ENCODE measurements around the gene ASB10. TPM values are rescaled to one million over a fixed set of nuclear protein-coding genes. Genes with fewer than 3 reads are reported as not detected.

The ASB10 gene
- total and polyA plus RNA-seq, 9 donors = 1.3 to 5.7 (median 3.1) TPM

- DNase-seq = no peak
- H3K36me3 ChIP-seq (ENCODE audit: control insufficient read depth, insufficient read depth, low read length) = no peaks in the 10 kb centered on the region
- no peaks in the 10 kb centered on the region for H3K9me3 ChIP-seq (replicated peaks; ENCODE audit: control insufficient read depth, low read depth, low read length)
- no peak overlapping the region for H3K27ac ChIP-seq (ENCODE audit: low read length)
- peaks cover 22% of the 10 kb centered on the region for H3K4me1 ChIP-seq (ENCODE audit: control insufficient read depth, insufficient read depth, low read length)
- H3K4me3 ChIP-seq (ENCODE audit: low read length) = no peak overlapping the region
- no CpG with 5 or more reads among the region's 4 CpGs for WGBS (ENCODE audit: insufficient coverage)
- H3K27me3 ChIP-seq (ENCODE audit: control insufficient read depth, insufficient read depth, low read length) = peaks cover 2% of the 10 kb centered on the region
Observed at GRCh38 chr7:151189038-151189437, 2.0 kb upstream of the ASB10 start.

GRCh38 chr7:151188252-151188542, 1.1 kb upstream of the ASB10 start:
- Histone ChIP-seq H3K9me3 (replicated peaks; ENCODE audit: control insufficient read depth, low read depth, low read length) (no peaks in the 10 kb centered on the region), H3K4me3 (ENCODE audit: low read length) (no peak overlapping the region), H3K36me3 (ENCODE audit: control insufficient read depth, insufficient read depth, low read length) (no peaks in the 10 kb centered on the region), H3K4me1 (ENCODE audit: control insufficient read depth, insufficient read depth, low read length) (peaks cover 22% of the 10 kb centered on the region), H3K27ac (ENCODE audit: low read length) (no peak overlapping the region), H3K27me3 (ENCODE audit: control insufficient read depth, insufficient read depth, low read length) (peaks cover 2% of the 10 kb centered on the region)
- WGBS (ENCODE audit: insufficient coverage) = 14% methylated on average over 2 of the region's 5 CpGs
- no peak for DNase-seq

GRCh38 chr7:151187409-151188251, 580 bp upstream of the ASB10 start:
- Histone ChIP-seq H3K4me3 (ENCODE audit: low read length) (no peak overlapping the region), H3K27me3 (ENCODE audit: control insufficient read depth, insufficient read depth, low read length) (peaks cover 2% of the 10 kb centered on the region), H3K36me3 (ENCODE audit: control insufficient read depth, insufficient read depth, low read length) (no peaks in the 10 kb centered on the region), H3K4me1 (ENCODE audit: control insufficient read depth, insufficient read depth, low read length) (peaks cover 22% of the 10 kb centered on the region), H3K27ac (ENCODE audit: low read length) (peak overlapping the region; percentile 47), H3K9me3 (replicated peaks; ENCODE audit: control insufficient read depth, low read depth, low read length) (no peaks in the 10 kb centered on the region)
- WGBS (ENCODE audit: insufficient coverage) = 62% methylated on average over 18 of the region's 22 CpGs
- DNase-seq = peak; percentile 38

- no peaks in the 10 kb centered on the region for H3K36me3 ChIP-seq (ENCODE audit: control insufficient read depth, insufficient read depth, low read length)
- H3K9me3 ChIP-seq (replicated peaks; ENCODE audit: control insufficient read depth, low read depth, low read length) = no peaks in the 10 kb centered on the region
- H3K27me3 ChIP-seq (ENCODE audit: control insufficient read depth, insufficient read depth, low read length) = peaks cover 2% of the 10 kb centered on the region
- H3K4me1 ChIP-seq (ENCODE audit: control insufficient read depth, insufficient read depth, low read length) = peaks cover 24% of the 10 kb centered on the region
- DNase-seq = no peak
- no peak overlapping the region for H3K27ac ChIP-seq (ENCODE audit: low read length)
- H3K4me3 ChIP-seq (ENCODE audit: low read length) = no peak overlapping the region
- WGBS (ENCODE audit: insufficient coverage) = 49% methylated on average over 13 of the region's 16 CpGs
Observed at GRCh38 chr7:151185762-151186639, 1.0 kb downstream of the ASB10 start.

- Histone ChIP-seq H3K27me3 (ENCODE audit: control insufficient read depth, insufficient read depth, low read length) (peaks cover 4% of the 10 kb centered on the region), H3K9me3 (replicated peaks; ENCODE audit: control insufficient read depth, low read depth, low read length) (no peaks in the 10 kb centered on the region), H3K4me3 (ENCODE audit: low read length) (no peak overlapping the region), H3K27ac (ENCODE audit: low read length) (no peak overlapping the region), H3K4me1 (ENCODE audit: control insufficient read depth, insufficient read depth, low read length) (peaks cover 11% of the 10 kb centered on the region), H3K36me3 (ENCODE audit: control insufficient read depth, insufficient read depth, low read length) (no peaks in the 10 kb centered on the region)
- DNase-seq = peak; percentile 61
- 53% methylated on average over 17 of the region's 22 CpGs for WGBS (ENCODE audit: insufficient coverage)
Observed at GRCh38 chr7:151181011-151181431, 6.0 kb downstream of the ASB10 start.

GRCh38 chr7:151179946-151180345, 7.1 kb downstream of the ASB10 start:
- WGBS (ENCODE audit: insufficient coverage) = 67% methylated on average over 1 of the region's 4 CpGs
- no peak overlapping the region for H3K4me3 ChIP-seq (ENCODE audit: low read length)
- peaks cover 12% of the 10 kb centered on the region for H3K27me3 ChIP-seq (ENCODE audit: control insufficient read depth, insufficient read depth, low read length)
- H3K36me3 ChIP-seq (ENCODE audit: control insufficient read depth, insufficient read depth, low read length) = no peaks in the 10 kb centered on the region
- H3K27ac ChIP-seq (ENCODE audit: low read length) = no peak overlapping the region
- DNase-seq = no peak
- peaks cover 10% of the 10 kb centered on the region for H3K4me1 ChIP-seq (ENCODE audit: control insufficient read depth, insufficient read depth, low read length)
- H3K9me3 ChIP-seq (replicated peaks; ENCODE audit: control insufficient read depth, low read depth, low read length) = no peaks in the 10 kb centered on the region

- no peak for DNase-seq
- H3K27ac ChIP-seq (ENCODE audit: low read length) = no peak overlapping the region
- peaks cover 13% of the 10 kb centered on the region for H3K4me1 ChIP-seq (ENCODE audit: control insufficient read depth, insufficient read depth, low read length)
- 67% methylated on average over 8 of the region's 8 CpGs for WGBS (ENCODE audit: insufficient coverage)
- H3K4me3 ChIP-seq (ENCODE audit: low read length) = no peak overlapping the region
- no peaks in the 10 kb centered on the region for H3K9me3 ChIP-seq (replicated peaks; ENCODE audit: control insufficient read depth, low read depth, low read length)
- H3K36me3 ChIP-seq (ENCODE audit: control insufficient read depth, insufficient read depth, low read length) = no peaks in the 10 kb centered on the region
- peaks cover 17% of the 10 kb centered on the region for H3K27me3 ChIP-seq (ENCODE audit: control insufficient read depth, insufficient read depth, low read length)
Observed at GRCh38 chr7:151179287-151179860, 7.7 kb downstream of the ASB10 start.

GRCh38 chr7:151178831-151179230, 8.2 kb downstream of the ASB10 start:
- H3K36me3 ChIP-seq (ENCODE audit: control insufficient read depth, insufficient read depth, low read length) = no peaks in the 10 kb centered on the region
- H3K27me3 ChIP-seq (ENCODE audit: control insufficient read depth, insufficient read depth, low read length) = peaks cover 17% of the 10 kb centered on the region
- no peak for DNase-seq
- peaks cover 13% of the 10 kb centered on the region for H3K4me1 ChIP-seq (ENCODE audit: control insufficient read depth, insufficient read depth, low read length)
- no peak overlapping the region for H3K4me3 ChIP-seq (ENCODE audit: low read length)
- WGBS (ENCODE audit: insufficient coverage) = 50% methylated on average over 2 of the region's 2 CpGs
- H3K27ac ChIP-seq (ENCODE audit: low read length) = no peak overlapping the region
- H3K9me3 ChIP-seq (replicated peaks; ENCODE audit: control insufficient read depth, low read depth, low read length) = no peaks in the 10 kb centered on the region

GRCh38 chr7:151178236-151178635, 8.8 kb downstream of the ASB10 start:
- no peak for DNase-seq
- peaks cover 13% of the 10 kb centered on the region for H3K4me1 ChIP-seq (ENCODE audit: control insufficient read depth, insufficient read depth, low read length)
- H3K9me3 ChIP-seq (replicated peaks; ENCODE audit: control insufficient read depth, low read depth, low read length) = peaks cover 1% of the 10 kb centered on the region
- H3K4me3 ChIP-seq (ENCODE audit: low read length) = no peak overlapping the region
- 80% methylated on average over 9 of the region's 9 CpGs for WGBS (ENCODE audit: insufficient coverage)
- no peaks in the 10 kb centered on the region for H3K36me3 ChIP-seq (ENCODE audit: control insufficient read depth, insufficient read depth, low read length)
- H3K27ac ChIP-seq (ENCODE audit: low read length) = no peak overlapping the region
- peaks cover 21% of the 10 kb centered on the region for H3K27me3 ChIP-seq (ENCODE audit: control insufficient read depth, insufficient read depth, low read length)

- Histone ChIP-seq H3K27ac (ENCODE audit: low read length) (no peak overlapping the region), H3K4me3 (ENCODE audit: low read length) (no peak overlapping the region), H3K27me3 (ENCODE audit: control insufficient read depth, insufficient read depth, low read length) (peaks cover 28% of the 10 kb centered on the region), H3K4me1 (ENCODE audit: control insufficient read depth, insufficient read depth, low read length) (peaks cover 13% of the 10 kb centered on the region), H3K9me3 (replicated peaks; ENCODE audit: control insufficient read depth, low read depth, low read length) (peaks cover 2% of the 10 kb centered on the region), H3K36me3 (ENCODE audit: control insufficient read depth, insufficient read depth, low read length) (no peaks in the 10 kb centered on the region)
- DNase-seq = no peak
- WGBS (ENCODE audit: insufficient coverage) = no CpG with 5 or more reads among the region's 1 CpG
Observed at GRCh38 chr7:151177310-151177709, 9.7 kb downstream of the ASB10 start.
